Stromal cell of bone marrow (primary cell): ENCODE data around the gene CILP.
"Not testable (repeated sequence)": the region's sequence is repeated elsewhere in the genome, so short reads cannot be mapped to it uniquely, and the experiment has no call there.

Experiments used
- DNase-seq: peaks from one replicate; pipeline ENCODE4 v3.0.0-alpha.2; 2012; ENCODE audit warnings: low read depth

Gene CILP, protein sequence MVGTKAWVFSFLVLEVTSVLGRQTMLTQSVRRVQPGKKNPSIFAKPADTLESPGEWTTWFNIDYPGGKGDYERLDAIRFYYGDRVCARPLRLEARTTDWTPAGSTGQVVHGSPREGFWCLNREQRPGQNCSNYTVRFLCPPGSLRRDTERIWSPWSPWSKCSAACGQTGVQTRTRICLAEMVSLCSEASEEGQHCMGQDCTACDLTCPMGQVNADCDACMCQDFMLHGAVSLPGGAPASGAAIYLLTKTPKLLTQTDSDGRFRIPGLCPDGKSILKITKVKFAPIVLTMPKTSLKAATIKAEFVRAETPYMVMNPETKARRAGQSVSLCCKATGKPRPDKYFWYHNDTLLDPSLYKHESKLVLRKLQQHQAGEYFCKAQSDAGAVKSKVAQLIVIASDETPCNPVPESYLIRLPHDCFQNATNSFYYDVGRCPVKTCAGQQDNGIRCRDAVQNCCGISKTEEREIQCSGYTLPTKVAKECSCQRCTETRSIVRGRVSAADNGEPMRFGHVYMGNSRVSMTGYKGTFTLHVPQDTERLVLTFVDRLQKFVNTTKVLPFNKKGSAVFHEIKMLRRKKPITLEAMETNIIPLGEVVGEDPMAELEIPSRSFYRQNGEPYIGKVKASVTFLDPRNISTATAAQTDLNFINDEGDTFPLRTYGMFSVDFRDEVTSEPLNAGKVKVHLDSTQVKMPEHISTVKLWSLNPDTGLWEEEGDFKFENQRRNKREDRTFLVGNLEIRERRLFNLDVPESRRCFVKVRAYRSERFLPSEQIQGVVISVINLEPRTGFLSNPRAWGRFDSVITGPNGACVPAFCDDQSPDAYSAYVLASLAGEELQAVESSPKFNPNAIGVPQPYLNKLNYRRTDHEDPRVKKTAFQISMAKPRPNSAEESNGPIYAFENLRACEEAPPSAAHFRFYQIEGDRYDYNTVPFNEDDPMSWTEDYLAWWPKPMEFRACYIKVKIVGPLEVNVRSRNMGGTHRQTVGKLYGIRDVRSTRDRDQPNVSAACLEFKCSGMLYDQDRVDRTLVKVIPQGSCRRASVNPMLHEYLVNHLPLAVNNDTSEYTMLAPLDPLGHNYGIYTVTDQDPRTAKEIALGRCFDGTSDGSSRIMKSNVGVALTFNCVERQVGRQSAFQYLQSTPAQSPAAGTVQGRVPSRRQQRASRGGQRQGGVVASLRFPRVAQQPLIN

DNA sequence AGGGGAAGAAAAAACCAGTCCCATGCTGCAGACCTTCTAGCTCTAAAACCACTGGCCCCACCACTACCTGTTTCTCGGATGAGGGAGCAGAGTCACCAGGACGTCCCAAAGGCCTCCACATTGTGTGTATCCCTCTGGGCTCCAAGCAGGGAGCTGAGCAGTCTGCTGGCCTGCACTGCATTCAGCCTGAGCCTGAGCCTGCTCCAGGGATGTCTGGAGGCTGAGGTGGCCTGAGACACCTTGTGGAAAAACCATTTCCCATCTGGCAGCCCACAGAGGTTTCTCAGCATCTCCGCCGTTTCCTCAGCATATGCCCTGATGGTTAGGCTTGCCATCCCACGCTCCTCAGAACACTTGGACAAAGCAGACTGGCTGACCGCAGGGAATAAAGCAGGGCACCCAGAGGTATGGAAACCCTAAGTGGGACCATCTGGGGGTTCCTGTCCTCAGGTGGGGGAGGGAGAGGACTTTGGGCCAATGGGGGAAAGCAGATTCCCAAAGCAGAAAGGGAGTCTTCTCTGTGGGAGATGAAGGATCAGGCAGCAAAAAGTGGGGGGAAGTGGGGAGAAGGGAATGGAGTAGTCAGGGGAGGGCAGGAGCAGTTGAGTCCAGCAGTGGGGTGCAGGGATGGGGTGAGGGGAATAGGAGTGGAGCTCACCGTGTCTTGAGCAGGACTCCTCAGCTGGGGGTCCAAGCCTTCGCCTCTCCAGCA lies at the start of gene CILP:
CILP (minus strand) TSS at position 704 of the 712 bp plus-strand sequence. CDS start 1,718 bp downstream, outside the sequence.
- no peak for DNase-seq

DNA sequence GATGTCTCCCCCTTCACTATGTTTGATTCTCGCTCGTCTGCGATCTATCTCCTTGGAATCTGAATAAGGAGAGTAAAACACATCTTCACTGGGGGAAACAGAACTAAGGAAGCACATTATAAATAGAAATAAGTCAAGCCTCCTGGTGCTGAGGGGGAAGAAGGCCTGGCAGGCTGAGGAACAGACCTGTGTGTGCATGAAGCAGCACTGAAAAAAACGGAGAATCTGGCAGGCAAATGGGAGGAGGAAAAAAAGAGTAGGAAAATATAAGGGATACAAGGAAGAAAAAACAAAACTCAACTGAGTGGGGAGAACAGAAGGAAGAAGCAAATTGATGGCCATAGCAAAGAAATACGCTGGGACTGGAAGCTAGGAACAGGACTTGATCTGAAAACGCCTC lies 49.7 kb upstream of the CILP start:
- no peak for DNase-seq

DNA sequence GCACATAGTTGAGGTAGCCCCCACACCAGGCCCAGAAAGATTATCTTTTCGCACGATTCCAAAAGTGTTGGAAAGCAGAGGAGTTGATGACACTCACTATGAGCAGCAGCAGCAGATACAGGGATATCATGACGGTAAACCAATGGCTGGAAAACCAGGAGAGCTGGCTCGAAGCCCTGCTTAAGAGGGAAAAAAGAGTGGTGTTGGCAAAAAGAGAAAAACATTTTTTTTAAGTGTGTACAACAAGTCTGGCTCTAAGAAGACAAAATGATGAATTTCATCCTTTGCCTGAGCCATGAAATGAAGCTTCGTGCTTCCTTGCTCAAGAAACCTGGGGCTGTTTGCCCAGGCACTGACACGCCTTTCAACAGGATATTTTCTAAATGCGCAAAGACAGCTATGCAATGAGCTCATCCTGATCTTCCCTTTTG lies 48.1 kb upstream of the CILP start:
- no peak for DNase-seq

DNA sequence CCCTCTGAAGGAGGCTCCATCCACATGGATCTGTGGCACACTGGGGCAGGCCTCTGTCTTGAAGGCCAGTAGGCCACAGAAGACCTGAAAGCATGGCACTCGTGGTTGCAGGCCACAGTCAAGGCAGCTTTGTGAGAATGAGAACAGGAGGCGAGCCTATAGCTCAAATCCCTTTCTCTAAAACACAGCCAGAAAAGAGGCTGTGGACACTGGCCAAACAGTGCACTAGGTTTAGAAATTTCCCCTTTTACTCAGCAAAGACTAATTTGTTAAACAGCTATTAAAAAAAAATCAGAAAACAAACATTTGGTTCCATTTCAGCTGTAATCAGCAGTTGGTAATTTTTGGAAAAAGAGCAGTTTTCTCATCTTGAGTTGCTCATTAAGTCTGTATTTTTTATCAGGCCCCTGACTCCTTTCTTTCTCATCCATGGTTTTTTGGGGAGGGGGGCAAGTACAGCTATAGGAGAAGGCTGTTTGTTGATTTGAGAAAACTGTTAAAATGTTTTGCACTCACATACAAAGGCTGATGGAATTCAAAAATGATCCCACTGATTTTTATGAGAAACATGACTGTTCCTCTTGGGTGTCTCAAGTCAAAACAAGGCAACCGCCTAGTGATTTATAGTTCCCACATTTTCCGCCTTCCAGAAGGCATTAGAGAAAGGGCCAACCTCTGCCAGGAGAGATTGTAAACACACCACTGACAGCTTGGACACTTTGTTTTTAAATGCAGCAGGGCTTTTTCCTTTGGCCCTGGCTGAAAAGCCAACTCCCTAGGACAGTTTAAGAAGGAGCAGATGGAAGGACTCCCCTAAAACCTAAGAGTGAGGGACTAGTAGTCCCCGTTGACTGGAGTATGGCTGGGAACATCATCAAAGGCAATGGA lies 47.3 kb upstream of the CILP start:
- no peak for DNase-seq

DNA sequence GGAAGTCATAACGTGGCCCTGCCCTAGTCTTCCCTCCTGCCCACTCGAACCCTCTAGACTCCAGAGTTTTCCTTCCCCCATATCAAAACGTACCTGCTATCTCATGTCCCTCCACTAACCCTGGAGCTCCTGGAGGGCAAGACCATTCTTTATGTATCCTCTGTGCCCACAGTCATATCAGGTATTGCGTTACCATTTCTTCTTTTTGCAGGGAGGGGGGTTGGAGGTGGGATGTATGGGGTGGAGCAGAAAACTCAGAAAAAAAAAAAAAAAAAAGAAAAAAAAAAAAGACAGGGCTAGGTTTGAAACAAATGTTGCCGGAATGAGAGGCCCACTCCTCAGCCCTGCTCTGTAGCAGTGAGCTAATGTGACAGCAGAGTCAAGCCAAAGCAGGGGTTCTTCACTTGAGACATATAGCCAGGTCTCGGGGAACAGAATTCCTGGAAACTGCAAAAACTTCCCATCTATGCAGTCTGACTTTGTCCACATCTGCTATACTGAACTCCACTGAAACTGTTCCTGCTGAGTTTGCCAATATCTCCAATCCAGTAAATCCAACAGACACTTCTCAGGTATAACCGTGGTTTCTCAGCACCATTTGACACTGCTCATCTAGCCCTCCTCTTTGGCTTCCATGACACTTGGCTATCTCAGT lies 44.3 kb upstream of the CILP start:
- no peak for DNase-seq

DNA sequence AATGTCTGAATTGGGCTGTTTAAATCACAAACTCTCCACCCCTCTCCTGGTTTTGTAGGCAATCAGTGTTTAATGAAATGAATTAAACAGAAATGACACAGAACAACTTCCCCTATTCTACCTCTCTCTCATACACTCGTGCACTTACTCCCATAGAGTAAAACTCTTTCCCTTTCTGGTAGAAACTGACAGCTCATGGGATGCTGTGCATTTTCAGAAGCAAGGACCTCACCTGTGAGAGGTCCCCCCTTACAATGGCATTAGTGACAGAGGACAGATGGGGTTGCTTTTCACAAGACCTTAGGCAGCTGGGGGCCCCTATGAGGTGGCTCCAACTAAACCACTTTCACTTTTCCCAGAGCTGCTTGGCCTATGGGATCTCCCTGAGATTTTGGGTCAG lies 43.5 kb upstream of the CILP start:
- no peak for DNase-seq

DNA sequence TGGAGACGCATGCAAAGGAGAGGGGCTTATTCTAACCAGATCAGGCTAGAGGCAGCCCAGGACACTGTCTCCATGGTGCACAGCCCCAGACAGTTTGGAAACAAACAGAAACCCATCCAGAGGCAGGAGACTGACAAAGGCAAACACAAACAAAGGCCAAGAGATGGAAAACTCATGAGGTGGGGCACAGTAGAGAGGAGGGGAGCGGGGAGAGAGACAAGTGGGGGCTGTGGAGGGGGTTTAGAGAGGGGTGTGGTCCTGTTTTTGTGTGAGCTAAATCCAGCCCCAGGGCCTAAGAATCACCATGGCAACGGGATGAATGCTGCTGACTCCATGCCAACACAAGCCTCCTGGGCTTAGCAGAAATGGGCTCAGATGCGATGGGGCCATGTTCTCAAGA lies 43.1 kb upstream of the CILP start:
- DNase-seq: no peak

DNA sequence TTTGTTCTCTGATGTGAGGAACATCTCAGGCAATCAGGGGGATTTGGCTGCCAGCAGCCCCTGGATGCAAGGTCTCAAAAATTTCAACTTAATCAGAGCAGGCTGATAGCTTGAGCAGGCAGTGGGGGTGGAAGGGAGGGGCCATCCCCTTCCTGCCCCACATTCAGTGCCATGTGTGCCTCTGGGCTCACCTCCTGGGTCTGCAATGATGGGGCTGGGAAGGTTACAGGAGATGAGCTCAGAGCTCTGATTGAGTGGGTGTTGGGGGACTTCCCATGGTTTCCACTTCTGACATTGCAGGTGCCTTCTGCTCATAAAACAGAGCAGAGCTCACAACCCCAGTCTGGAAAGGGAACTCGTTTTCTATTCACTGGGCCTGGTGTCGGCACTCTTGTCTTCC lies 38.4 kb upstream of the CILP start:
- DNase-seq: no peak

DNA sequence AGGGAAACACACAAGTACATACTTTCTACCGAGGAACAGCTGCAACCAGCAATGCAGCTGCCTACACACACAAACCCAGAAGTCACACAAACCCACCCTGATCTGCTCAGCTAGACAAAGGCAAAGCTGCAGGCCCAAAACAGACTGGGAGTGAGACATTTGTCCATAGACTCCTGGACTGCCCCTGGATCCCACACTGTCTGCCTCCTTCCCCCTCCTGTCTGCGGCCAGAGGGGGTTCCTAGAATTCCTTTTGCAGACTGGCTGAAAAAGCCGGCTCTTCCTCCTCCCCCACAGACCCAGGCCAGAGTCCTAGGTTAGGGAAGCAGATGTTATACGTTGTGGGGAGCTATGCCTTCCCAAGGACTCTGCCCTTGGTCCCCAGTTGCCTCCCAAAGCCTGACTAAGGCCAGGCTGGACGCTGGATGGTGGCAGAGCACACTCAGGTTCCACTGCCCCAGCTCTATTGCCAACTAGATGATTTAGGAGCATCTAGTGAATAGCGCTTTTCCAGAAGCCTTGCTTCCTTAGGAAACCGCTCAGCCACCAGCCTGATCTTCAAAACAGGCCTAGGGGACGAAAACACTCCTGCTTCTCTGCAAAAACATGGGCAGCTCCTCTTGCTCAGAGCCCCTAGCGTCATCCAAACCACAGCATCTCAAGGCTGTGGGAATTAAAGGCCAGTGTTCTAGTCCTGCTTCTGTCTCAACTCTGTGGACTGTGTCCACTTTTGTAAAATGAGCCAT lies 37.4 kb upstream of the CILP start:
- DNase-seq: no peak

DNA sequence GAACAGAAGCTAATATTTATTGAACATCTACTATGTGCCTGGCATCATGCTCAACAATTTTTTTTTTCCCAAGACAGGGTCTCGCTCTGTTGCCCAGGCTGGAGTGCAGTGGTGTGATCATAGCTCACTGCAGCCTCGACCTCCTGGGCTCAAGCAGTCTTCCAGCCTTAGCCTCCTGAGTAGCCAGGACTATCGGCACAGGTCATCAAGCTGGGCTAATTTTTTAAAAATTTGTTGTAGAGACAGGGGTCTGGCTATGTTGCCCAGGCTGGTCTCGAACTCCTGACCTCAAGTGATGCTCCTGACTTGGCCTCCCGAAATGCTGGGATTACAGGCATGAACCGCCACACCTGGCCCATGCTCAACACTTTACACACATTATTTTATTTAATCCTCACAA lies 35.7 kb upstream of the CILP start:
- no peak for DNase-seq

DNA sequence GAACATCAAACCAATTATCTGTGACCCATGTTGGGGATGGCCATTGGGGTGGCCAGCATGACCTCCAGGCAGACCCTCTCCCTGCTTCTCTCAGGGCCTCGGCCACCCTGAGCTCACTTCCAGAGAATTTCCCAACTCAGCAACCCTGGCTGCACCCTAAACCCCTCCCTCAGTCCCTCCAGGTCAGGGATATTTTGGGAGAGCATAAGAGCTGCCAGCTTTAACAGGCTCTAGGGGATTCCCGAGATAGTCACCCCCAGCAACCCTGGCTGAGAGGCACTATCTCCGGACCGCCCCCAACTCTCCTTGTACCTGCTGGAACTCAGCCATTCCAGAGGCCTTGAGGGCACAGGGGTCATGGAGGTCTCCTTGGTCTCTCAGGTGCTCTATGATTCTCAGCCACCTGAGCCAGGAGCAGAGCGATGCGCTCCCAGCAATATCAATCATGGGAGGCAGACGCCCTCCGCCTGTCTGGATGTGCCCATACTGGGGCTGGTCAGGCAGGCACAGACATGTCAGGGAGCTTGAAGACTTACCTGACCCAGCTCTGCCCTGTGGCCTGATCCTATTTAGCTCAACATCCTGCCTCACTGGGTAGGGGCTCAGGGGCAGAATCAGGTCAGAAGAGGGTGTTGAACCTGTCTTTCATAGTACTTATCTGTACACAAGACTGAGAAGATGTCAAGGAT lies 34.9 kb upstream of the CILP start:
- no peak for DNase-seq

DNA sequence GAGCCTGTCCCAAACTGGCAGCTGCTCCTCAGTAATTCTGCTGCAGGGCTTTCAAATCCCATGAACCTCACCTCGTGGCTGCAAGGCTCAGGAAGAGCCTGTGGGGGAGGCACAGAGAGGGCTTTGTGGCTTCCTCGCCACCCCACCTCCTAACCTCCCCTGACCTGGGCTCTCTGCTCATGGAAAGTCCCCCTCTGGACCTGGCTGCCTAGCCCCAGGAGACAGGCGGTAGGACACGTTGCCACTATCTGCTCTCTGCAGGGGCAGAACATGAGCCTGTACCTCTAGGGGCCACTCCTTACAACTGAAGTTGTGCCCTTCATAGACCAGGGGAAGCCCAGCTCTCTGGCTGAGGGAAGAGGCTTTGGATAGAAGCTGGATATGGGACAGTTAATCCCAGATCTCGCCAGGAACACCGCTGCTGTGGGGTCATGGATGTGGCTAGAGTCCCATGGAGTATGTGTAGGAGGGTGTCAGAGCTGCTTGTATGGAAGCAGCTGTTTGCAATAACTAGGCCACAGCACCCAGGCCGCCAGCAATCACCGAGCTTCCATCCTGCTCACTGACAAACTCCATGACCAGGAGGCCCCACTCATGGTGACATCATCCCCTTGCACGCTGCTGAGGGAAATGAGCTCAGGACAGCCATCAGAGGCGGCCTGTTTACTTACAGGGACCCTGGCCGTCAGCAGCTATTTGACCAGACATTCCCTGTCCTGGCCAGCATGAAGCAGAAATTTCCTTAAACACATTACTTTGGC lies 34.0 kb upstream of the CILP start:
- DNase-seq: no peak

DNA sequence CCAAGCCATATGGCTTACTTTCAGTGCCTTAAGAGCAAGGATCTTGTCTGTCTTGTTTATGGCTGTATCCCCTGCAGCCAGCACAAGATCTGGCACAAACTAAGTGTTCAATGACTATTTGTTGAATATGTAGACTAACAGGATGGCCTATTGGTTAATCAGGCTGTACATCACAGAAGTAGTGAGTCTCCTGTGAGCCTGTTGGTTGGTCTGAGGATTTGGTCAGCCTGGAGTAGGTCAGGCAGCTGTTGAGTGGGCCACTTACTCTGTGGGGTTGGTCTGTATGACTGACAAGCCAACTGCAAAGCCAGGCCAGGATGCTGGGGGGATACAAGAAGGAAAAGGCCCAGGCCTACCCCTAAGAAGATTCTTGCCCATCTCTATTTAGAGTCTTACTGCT lies 33.4 kb upstream of the CILP start:
- DNase-seq: no peak

DNA sequence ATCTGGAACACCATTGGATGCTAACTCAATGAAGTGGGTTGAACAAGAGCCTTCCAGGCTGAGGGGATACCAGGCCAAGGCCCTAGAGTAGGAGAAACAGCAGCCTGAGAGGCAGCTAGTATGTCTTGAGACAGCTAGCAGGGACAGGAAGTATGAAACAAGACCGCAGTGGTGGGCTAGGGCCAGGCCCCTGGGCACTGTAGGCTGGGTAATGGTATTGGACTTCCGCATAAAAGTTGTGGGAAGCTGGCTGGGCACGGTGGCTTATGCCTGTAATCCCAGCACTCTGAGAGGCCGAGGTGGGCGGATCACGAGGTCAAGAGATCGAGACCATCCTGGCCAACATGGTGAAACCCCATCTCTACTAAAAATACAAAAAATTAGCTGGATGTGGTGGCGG lies 25.2 kb upstream of the CILP start:
- DNase-seq: not testable (repeated sequence)

DNA sequence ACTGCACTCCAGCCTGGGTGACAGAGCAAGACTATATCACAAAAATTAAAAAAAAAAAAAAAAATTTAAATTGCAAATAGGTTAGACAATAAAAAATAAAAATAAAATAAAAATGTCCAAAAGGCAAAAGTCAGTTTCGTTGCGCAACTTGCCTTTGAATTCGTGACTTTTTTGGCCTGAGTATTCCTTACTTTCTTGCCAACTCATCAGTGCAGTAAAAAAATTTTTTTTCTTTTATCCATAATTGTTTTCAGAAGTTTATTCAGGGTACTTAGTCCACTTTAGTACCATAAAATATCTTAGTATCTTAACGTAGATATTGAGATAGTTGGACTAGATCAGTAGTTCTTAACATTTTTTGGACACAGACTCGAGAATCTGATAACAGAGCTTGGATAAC lies 22.4 kb upstream of the CILP start:
- no peak for DNase-seq

DNA sequence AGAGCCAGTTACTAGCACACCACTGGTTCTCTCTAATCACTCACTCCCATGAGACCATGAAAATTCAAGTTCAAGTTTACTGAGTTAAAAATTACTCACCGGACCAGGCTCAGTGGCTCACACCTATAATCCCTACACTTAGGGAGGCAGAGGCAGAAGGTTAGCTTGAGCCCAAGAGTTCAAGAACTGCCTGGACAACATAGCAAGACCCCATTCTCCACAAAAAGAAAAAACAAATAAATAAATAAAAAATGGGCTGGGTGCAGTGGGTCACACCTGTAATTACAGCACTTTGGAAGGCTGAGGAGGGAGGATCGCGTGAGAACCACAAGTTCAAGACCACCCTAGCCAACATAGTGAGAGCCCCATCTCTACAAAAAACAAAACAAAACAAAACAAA lies 21.2 kb upstream of the CILP start:
- no peak for DNase-seq

DNA sequence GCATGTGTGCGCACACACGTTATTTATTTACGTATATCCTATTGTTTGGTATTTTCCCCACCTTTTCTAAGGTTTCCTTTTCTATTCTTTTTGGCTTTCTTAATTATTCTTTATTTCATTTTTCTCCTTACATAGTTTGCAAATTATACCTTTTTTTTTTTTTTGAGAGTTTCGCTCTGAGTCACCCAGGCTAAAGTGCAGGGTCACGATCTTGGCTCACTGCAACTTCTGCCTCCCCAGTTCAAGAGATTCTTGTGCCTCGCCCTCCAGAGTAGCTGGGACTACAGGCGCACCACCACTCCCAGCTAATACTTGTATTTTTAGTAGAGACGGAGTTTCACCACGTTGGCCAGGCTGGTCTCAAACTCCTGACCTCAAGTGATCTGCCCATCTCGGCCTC lies 20.0 kb upstream of the CILP start:
- DNase-seq: no peak

DNA sequence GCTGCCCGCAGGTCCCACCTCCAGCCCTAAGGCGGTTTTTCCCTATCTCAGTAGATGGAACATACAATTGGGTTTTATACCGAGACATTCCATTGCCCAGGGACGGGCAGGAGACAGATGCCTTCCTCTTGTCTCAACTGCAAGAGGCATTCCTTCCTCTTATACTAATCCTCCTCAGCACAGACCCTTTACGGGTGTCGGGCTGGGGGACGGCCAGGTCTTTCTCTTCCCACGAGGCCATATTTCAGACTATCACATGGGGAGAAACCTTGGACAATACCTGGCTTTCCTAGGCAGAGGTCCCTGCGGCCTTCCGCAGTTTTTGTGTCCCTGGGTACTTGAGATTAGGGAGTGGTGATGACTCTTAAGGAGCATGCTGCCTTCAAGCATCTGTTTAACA lies 15.6 kb upstream of the CILP start:
- DNase-seq: not testable (repeated sequence)
